ENCODE measurements around the gene RIPOR3.
"Not testable (repeated sequence)": the region's sequence is repeated elsewhere in the genome, so short reads cannot be mapped to it uniquely, and the experiment has no call there.

Gene RIPOR3

DNA sequence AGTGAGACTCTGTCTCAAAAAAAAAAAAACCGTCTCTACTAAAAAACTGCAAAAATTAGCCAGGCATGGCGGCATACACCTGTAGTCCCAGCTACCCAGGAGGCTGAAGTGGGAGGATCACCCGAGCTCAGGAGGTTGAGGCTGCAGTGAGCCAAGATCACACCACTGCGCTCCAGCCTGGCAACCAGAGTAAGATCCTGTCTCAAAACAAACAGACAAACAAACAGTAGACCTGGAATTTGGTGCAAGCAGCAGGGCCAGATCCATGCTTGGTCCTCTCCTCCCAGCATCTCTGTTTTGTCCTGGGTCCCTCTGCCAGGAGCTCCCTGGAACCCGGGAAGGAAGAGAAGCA lies 11.6 kb downstream of the RIPOR3 start:
- DNase-seq (ENCODE audit: low spot score) = no peak

DNA sequence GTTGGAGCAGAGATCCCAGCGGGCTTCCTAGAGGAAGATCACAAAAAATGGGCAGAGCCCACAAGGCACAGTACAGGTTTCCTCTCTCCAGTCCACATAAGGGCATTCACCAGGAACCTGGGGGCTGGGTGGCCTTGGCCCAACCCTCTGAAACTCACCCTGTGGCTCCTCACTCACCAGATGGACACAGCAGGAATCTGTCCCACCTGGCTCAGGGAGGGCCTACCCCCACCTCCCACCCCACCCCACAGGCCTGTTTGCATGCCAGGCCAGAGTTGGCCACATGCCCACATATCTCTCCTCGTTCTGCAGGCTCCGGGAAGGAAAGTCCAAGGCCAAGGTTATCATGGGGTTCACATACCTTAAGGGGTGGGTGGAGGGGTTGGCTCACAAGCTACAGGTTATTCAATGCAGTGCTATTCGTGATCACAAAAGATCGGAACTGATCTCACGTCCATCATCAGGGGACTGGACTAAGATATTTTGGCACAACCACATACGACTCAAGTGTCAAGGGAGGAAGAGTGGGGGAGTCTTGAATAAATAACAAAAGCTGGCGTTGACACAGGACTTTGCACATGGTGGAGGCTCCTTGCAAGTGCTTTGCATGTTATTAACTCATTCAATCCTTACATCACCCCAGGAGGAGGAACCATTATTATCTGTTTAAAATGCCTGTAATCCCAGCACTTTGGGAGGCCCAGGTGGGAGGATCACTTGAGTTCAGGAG lies 13.0 kb downstream of the RIPOR3 start:
- DNase-seq (ENCODE audit: low spot score) = no peak

DNA sequence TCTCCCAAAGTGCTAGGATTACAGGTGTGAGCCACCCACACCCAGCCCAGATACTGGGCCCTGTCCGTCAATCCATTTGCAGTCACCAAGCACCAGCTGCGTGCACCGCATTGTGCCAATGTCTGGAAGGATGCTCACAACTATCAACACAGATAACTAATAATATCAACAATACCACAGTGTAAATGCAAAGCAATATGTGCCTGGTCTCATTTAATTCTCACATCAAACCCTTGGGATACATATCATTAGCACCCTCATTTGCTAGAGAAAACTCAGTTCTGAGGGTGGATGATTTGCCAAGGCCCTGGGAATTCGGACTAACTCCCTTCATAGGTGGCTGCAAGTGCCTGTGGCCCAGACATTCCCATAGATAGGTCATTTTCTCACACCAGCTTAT lies 14.5 kb downstream of the RIPOR3 start:
- DNase-seq (ENCODE audit: low spot score) = no peak

DNA sequence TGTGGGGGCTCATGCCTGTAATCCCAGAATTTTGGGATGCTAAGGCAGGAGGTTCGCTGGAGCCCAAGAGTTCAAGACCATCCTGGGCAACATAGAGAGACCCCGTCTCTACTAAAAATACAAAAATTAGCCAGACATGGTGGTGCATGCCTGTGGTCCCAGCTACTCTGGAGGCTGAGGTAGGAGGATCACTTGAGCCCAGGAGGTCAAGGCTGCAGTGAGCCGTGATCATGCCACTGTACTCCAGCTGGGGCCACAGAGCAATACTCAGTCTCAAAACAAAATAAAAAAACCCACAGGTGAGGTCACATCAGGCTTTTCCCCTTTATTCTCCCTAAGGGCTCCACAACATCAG lies 15.0 kb downstream of the RIPOR3 start:
- DNase-seq (ENCODE audit: low spot score) = not testable (repeated sequence)

DNA sequence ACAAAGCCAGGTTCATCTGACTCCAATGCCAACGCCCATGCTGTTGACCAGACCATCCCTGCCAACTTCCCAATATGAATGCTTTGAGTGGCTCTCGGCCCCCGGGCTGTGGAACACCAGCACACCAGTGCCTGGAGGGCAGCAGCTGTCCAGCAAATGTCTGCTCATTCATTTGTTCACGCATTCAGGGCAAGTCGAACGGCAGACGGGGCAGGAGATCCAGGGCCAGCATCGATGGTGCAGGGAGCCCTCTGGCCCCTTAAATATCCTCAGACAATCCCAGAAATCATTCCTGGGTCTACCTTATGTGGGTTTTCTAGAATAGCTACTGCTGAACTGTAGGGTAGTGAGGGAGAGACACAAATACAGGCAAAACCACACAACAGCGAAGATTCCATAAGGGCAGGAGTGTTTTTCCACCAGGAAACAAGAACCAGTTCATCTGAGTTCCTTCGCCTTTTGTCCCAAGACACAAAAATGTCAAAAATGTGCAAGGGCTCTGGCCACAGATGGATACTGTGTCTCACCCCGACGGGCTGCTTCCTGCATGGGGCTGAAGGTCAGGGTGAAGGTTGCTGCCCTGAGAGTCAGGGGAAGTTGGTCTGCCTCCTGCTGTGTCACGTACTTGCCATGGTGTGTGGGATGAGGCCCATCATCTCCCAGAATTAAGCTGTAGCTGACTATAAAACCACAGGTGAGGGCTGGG lies 15.5 kb downstream of the RIPOR3 start:
- no peak for DNase-seq (ENCODE audit: low spot score)

DNA sequence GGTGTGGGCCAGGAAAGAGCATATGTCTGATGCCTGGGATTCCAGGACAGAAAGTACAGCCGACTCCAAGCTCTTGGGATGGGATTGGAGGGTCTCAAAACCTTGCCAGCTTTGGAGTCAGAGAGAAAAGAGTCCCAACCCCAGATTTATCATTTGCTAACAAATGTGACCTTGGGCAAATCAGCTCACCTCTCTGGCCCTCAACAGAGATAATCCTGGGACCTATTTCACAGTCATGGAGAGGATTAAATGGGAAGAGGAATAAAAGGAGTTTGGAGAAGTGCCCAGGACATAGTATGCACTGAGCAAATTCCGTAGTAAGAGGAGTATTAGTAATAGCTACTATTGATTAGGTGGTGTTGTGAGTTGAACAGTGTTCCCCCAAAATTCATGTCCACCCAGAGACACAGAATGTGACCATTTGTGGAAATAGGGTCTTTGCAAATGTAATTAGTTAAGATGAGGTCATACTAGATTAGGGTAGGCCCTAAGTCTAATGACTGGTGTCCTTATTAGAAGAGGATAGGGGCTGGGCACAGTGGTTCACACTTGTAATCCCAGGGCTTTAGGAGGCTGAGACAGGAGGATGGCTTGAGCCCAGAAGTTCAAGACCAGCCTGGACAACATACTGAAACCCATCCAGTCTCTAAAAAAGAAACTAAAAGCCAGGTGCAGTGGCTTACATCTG lies 17.1 kb downstream of the RIPOR3 start:
- no peak for DNase-seq (ENCODE audit: low spot score)

DNA sequence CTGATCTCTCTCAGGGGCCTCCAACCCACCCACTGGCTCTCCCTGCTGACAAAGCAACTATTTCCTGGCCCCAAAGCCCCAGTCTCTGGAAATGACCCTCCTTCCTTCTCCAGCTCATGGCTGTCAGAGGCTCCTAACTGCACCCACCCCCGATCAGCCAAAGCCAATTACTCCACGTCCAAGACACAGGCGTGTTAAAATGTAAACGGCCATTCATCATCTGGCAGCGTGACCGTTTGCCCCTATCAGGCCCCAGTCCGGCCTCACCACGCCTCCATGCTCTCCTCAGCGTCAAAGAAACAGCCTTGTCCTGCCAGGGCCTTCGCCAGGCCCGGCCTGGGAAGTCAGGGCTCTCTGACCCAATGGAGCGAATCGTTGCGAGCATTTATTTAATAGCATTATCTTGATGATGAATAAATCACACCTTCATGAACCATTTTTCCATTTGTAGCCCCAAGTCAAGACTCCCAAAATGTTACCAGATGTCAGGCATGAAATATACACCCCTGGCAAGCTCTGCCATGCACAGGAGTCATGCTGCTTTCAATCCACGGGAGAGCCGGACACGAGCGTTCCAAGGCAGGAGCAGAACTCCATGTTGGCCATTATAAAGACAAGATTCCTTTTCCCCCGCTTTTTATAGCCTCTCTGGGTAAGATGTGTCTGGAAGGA lies 17.7 kb downstream of the RIPOR3 start:
- DNase-seq (ENCODE audit: low spot score) = no peak

DNA sequence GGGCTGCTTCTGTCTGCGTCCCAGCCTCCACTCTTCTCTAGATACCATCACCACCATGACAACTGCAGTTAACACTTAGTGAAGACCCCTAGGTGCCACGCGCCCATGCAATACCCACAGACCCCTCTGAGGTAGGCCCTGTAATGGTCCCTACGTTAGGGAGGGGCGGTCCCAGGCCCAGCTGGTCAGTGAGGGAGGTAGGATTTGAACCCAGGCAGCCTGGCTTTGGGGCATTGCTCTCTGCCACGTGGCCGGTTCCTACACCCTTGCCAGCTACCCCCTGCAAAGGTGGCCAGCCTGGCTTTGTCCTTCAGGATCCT lies 18.2 kb downstream of the RIPOR3 start:
- DNase-seq (ENCODE audit: low spot score) = no peak

DNA sequence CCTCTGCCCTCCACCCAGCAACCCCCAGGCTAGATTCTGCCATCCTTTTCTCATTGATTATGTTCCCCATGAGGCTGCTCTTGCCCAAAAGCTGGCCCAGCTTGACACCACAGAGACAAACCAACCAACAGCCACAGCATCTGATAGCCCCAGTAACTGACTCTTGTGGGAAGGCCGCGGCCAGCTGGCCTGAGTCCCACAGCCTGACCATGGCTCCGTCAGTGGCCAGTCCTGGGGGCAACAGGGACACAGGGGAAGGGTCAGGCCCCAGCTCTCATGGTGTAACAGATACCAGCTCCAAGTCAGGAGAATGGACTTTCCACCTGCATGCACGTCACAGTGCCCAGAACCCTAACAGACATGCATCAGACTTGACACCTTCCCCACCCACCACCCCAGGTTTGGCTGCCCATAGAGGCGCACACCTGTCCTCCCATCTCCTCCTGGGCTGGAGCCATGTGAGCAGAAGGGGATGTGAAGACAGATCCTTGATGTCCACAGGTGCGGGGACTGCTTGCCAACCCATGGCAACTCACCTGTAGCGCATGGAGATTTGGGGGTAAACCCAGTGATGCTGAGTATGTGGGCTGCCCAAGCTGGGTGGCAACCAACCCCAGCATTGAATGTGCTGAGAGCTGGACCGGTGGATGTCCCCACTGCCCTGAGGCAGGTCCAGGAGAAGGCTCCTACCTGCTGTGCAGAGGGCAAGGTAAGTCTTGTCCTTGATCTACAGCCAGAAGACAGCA lies 18.8 kb downstream of the RIPOR3 start:
- no peak for DNase-seq (ENCODE audit: low spot score)

DNA sequence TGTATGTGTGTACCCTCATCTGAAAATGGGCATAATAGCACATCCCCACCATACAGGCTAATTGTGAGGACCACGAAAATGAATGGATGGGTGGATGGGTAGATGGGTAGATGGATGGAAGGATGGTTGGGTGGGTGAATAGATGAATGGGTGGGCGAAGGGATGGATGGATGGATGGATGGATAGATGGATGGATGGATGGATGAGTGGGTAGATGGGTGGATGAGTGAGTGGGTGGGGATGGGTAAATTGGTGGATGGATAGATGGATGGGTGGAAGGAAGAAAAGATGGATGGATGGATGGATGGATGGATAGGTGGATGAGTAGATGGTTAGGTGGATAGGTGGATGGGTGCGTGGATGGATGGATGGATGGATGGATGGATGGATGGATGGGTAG lies 19.7 kb downstream of the RIPOR3 start:
- DNase-seq (ENCODE audit: low spot score) = no peak

DNA sequence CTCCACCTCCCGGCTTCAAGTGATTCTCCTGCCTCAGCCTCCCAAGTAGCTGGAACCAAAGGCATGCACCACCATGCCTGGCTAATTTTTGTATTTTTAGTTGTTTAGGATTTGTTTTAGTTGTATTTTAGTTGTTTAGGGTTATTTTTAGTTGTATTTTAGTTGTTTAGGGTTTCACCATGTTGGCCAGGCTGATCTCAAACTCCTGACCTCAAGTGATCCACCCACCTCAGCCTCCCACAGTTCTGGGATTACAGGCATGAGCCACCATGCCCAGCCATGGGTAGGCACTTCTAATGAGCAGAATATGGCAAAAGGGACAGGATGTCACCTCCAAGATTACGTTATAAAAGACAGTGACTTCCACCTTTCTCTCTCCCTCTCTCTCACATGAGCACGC lies 20.3 kb downstream of the RIPOR3 start:
- not testable (repeated sequence) for DNase-seq (ENCODE audit: low spot score)

DNA sequence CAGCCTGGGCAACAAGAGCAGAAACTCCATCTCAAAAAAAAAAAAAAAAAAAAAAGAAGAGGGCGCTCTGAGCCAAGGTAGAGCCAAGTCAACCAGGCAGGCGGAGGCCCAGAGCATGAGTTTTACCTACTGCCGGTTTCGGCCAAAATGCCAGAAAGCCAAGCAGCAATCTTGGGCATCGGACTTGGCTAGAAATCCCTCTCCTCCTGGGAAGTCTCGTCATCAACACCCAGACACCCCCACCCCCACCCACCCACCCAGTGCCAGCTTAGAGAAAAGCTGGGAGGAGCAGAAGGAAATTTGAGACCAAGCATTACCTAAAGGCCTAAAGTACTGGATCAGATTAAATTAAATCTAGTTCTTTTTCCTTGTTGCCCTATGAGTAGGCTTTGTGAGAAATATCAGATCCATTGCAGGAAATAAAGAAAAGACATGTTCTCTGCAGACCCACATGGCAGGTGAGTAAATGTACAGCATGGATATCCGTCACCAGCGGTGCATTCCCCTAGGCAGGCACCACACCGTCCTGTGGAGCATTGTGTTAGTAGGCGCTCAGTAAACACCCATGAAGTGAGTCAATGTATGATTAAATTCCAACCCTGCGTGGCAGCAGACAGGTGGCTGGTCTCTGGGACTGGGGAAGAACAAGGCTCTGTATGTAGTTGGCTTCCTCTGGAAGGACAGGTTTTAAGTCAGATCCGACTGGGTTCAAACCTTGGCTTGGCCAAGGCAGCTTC lies 21.0 kb downstream of the RIPOR3 start:
- no peak for DNase-seq (ENCODE audit: low spot score)

DNA sequence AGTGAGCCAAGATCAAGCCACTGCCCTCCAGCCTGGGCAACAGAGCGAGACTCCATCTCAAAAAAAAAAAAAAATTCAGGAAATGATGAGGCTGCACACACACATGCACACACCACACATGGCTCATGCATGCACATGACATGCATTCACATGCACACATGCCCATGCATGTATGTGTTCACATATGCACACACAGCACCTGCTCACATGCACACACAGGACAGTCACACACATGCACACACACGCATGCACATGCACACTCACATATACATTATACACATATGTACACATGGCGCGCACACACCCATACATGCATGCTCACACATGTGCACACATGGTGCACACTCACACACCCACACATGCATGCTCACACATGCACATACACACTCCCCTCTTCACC lies 22.5 kb downstream of the RIPOR3 start:
- no peak for DNase-seq (ENCODE audit: low spot score)

DNA sequence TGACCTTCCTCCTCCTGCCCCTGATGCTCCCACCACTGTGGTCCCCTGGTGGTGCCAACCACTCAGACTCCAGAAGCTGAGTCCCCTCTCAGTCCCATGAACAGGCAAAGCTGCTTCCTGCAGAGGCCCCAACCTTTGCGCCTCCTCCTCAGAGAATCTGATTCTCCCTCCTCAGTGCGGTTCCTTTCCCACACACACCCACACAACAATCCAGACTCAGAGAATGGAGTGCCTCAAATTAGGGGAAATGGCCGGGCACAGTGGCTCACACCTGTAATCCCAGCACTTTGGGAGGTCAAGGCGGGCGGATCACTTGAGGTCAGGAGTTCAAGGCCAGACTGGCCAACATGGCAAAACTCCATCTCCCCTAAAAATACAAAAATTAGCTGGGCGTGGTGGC lies 23.0 kb downstream of the RIPOR3 start:
- no peak for DNase-seq (ENCODE audit: low spot score)

DNA sequence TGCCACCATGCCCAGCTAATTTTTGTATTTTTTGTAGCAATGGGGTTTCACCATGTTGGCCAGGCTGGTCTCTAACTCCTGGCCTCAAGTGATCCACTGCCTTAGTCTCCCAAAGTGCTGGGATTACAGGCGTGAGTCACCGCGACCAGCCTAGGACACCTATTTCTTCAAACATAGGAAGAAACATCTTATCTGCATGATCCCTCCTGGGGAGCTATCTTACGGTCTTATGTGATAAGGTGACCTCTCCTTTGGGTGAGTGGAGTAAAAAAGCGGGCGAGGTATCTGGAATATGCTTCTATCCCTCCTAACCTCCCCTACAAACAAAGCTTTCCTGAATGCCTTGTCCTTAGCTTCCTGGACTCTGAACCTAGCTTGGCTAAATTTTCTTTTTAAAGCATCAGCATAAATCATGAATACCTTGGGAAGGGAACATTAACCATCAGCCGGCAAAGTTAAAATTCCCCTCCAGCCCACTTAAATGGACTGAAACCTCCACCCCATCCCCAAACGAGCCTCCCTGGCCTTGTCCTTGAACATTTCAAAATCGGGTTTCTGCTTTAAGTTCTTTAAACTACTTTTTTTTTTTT lies 24.5 kb downstream of the RIPOR3 start:
- DNase-seq (ENCODE audit: low spot score) = no peak

DNA sequence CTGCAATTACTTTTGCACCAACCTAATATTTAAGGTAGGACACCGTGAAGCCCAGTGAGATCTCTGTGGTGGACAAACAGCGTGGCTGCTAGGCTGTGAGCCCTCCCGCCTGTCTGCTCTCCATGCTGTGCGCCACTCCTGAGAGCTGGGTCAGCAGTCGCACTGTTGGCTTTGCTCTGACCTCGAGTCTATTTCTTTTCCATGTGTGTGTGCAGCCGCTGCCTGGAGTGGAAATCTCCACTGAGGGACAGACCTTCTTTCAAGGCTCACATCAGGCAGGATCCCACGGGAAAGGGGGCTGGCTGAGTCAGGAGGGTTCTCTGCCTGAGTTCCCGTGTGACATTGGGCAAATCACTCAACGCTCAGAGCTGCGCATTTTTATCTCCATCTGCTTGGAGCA lies 27.1 kb downstream of the RIPOR3 start:
- DNase-seq (ENCODE audit: low spot score) = no peak

DNA sequence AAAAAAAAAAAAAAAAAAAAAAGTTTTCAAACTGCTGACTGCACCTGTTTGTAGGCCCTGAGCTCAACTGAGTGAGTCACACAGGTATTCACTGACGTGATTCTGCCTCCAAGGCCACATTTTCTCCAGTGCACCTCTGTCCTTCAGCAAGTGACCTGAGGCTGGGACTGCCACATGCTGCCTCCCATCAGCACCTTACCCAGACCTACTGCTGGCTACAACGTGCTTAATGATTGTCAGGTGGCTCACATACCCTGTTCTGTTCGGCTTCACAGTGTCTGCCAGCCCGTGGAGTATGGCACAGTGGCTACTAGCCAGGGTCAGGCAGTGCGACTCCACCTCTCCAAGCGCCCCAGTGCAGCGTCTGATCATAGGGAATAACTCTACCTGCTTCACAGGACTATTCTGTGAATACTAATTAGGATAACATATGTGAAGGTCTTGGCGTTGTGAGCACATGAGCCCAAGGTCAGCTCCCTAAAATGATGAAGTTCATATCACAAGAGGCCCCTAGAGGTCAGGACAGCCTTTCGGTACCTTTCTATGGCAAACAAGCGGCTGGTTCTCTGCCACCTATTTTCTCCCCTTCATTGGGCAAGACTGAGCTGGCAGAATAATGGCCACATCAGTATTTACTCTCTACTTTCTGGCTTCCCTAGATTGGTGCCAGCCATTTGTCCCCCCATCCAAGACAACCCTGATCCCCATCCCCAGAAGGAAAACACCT lies 28.1 kb downstream of the RIPOR3 start:
- no peak for DNase-seq (ENCODE audit: low spot score)

DNA sequence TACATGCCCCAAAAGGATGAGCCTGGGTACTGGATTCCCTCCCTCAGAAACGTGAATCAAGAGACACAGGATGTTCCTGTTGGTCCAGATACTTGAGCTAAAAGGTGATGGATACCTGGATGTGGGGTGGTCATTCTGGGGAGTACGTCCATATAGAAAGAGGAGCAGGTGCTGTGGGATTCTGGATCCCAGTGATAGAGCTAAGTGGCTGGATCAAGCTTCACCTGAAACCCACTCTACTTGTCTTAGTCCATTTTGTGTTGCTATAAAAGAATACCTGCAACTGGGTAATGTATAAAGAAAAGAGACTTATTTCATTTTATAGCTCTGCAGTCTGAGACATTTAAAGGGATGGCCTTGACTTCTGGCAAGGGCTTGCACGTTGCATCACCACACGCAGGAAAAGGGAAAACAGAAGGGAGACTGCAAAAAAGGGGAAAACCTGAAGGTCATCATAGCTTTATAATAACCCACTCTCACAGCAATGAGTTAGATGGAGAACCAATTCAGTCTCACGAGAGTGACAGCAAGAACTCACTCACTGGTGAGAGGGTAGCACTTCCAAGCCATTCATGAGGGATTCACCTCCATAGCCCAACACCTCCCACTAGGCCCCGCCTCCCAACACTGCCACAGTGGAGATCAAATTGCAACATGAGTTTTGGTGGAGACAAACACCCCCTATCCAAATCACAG lies 31.2 kb downstream of the RIPOR3 start:
- DNase-seq (ENCODE audit: low spot score) = no peak

DNA sequence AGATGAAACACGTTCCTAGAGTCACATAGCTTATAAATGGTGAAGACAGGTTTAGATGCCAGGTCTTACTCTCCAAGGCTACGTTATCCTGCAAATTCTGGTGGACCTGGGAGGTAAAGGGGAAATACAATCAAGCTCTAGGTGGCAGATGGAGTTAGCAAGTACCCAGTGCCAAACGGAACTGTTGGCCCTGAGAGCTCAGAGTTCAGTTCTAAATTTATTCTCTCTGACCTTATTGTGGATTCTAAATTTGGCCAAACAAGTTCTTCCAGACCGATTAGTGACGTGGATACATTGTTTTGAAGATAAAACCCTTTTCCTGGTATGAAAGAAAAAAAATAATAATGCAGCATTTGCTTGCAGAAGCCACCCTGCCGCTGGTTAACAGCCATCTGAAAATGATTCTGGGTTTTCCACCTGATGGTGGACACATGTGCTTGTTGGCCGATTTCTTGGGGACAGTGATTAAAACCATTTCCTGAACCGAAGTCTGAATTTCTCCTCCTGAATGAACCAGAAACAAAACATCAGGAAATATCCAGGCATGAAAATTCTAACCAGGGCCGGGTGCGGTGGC lies 32.5 kb downstream of the RIPOR3 start:
- DNase-seq (ENCODE audit: low spot score) = no peak
